HG03060 (cell line): ENCODE data around the gene ATP8B3.

Source experiments
- ATAC-seq: cut with Tn5 transposase; IDR thresholded peaks from one replicate; pipeline ENCODE4 v1.9.1; 2021; ENCODE audit warnings: low read depth, moderate number of reproducible peaks; ENCODE audit not compliant: unreplicated experiment

Gene ATP8B3

DNA sequence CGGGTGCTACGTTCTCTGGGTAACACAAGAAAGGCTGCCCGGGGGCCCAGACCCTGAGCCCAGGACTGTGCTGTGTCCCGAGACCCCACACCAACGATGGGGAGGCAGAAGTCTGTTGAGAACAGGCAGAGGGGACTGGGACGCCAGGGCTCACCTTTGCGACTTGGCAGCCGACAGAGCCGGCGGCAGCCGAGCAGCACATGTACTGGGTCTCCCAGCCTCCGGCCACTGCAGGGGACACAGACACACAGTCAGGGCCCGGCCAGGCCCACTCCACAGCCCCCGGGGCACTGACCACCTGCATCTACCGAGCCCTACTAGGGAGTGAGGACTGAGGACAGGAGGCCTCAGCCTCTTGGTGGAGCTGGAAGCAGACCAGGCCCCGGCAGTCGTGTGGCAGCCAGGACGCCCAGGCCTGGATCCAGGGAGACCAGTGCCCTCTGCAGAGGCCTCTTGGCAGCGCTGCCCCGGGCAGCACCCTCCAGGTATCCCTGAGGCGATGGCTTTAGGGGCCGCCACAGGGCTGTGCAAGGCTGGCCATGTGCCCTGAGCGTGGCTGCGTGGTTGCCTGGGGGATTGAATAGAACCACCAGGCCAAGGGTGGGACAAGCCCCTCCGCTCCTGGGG lies 5.6 kb upstream of the ATP8B3 start:
- ATAC-seq = no peak

DNA sequence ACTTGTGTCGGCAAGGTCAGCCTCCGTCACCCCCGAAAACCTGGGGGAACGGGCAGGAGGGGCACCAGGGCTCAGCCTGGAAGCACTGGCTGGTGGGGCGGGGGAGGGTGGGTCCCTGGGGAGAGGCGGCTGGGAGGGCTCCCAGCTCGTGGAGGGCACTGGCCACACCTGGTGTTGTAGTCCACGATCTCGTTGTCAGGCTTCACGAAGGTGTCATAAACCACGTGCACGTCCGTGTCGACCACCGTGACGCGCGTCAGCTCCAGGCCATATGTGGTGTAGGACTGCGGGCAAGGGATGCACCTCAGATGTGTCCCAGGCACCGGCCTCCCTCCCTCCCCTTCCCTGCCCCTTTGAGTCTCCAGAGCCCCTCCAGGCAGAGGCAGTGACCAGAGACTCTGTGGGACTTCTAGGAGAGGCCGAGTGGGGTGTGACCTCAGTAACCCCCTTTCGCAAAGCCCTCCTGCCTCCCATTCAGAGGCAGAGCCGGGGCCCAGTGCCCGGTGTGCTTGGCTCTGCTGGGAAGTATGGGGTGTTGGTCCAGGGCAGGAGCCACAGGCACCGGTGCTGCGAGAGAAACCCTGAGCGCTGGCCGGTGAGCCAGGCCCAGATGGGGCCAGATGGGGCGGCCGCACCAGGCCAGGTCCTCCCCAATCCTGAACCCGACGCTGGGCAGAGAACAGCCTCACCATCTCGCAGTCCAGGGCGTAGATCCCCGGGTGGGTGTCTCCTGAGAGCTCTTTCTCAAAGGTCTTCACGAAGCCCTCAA lies 4.6 kb upstream of the ATP8B3 start:
- no peak for ATAC-seq

DNA sequence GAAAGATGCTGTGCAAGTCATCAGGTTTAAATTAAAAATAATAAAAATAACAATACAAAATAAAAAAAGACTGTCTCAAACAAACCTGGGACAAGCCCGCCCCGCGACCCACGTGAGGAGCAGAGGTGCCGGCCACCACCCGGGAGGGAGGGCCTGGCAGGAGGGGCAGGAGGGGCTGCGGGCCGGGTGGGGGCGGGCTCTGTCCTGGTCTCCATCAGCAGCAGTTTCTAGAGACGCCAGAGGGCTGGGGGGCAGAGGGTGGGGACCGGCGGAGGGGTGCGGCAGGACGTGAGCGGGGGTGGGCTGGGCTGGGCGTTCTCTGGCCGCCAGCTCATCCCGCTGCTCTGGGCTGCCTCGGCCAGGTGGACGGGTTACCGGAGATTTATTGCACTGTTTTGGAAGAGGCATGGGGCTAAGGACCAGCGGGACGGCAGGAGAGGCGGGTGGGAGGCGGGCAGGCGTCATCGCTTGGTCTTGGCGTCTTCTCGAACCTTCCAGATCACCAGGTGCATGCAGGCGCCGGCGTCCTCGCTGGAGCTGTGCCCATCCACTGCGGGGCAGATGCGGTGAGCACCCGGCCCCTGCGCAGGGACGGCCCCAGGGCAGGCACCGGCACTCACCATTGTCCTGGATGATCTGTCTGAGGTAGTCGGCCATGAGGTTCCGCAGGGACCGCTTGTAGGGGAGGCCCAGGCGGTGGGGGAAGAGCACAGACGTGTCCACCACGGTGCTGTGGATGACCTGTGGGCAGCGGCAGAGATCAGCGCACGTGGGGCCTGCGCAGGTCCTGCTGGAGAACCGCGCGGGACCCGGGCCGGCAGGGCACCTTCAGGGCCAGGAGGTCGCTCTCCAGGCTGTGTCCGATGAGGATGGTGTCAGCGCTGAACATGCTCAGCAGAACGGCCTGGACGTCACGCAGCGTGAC lies 3.8 kb upstream of the ATP8B3 start:
- ATAC-seq = no peak

DNA sequence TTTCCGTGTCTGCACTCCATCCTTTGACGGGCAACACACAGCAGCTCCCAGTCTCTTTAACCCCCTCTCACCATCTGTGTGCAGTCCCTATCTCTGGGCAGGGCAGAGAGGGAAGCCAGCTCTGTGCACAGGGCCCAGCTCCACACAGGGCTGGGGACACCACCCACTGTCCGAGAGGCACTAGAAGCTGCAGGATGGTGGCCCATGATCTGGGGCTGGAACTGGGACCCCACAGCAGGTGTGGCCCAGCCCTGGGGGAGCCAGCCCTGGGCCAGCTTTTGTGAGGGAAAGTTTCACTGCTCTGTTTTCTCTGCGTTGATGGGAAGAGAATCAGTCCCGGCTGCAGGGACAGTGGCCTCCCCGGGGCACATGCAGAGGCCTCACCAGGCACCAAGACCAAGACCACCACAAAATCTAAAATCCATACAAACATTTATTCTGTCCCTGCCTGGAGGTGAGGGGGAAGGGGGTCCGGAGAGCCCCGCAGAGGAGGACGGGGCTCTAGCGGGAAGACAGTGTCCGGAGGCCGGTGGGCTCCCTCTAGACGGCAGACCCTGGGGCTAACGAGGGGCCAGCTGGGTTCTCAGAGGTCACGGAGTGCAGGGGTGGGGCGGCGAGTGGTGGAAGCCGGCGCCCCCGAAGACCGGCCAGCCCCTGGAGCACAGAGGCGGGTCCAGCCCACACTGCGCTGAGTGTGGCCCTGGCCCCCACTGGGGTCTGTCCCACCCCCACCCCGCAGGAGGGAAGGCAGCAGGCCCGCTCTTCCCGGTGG lies 2.9 kb upstream of the ATP8B3 start:
- ATAC-seq = no peak

DNA sequence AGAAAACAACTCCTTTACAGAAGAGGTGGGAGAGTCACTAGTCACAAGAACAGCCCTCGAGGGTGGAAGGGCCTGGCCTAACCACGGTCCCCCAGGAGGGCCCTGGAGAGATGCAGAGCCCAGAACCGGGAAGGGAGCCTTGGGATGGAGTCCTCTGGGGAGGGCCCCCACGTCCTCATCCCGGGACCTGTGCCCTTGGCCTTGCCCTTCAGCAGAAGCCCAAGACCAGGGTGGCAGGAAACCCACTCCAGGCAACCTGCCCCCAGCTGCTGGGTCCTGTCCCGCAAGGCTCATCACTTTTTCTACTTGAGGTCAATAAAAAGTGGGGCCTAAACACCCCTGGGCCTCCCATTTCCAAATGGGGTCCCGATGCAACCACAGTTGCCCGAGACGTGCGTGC lies 2.3 kb upstream of the ATP8B3 start:
- no peak for ATAC-seq

DNA sequence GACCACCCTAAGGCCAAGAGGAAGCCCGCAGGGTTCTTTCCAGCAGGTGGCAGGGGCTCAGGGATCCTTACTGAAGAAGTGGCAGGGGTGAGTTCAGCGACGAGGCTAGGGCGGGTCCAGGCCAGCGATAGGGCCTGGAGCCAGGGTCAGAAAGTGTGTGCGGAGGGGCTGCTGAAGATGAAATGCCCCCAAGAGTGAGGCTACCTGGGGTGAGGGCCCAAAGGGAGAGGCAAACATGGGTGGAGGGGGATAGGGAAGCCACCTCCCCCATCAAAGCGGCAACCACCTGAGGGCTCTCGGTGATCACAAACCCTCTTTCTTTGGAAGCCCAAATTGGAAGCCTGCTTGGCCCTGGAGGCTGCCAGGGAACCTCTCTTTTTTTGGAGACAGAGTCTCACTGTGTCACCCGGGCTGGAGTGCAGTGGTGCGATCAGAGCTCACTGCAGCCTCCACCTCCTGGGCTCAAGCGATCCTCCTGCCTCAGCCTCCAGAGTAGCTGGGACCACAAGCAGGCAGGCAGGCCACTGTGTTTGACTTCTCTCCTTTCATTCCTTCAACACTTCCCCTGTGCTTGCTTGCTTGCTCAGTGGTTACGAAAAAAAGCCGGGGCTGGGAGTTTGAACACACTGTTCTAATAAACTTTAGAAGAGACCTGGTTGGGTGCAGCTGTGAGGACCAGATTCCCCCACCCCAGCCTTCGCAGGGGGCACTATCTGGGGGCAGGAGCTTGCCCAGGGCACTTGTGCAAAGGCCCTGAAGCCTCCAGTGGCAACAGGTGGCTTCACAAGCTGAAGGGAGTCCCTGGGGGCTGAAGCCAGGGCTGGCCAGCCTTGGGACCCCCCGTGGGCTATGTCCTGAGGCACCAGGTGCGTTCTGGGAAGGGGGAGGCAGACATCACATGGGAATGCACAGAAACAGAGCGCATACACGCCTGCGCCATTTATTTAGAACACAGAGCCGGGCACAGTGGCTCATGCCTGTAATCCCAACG lies 1.4 kb upstream of the ATP8B3 start:
- no peak for ATAC-seq

DNA sequence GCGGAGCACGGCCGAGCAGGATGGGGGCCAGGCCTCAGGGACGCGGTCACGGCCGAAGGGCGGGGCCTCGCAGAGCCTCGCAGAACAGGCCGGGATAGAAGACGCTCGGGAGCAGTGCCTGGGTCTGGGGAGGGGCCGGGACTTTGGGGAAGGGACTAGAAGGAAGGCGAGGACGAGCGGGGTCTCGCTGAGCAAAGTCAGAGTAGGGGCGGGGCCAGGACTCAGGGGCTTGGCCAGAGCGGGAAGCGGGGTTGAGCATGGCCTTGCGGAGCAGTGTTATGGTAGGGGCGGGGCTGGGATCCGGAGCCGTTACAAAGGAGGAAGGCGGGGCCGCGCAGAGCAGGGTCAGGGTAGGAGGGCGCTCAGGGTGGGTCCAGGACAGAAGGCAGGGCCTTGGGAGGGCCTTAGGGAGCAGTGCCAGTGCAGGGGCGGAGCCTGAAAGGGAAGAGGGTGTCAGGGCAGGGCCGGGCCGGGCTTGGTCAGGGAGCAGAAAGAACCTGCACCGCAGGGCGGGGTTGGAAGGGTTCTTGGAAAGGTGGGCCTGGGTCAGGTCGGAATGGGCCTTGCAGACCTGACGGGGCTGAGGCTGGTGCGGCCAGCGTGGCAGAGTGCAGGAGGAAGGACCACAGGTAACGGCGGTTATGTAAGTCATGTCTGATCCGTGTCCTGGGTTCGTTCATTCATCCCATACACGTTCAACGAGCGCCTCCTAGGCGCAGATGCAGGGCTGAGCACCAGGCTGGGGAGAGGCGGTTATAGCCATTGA lies 533 bp upstream of the ATP8B3 start:
- peak; percentile 49 for ATAC-seq

DNA sequence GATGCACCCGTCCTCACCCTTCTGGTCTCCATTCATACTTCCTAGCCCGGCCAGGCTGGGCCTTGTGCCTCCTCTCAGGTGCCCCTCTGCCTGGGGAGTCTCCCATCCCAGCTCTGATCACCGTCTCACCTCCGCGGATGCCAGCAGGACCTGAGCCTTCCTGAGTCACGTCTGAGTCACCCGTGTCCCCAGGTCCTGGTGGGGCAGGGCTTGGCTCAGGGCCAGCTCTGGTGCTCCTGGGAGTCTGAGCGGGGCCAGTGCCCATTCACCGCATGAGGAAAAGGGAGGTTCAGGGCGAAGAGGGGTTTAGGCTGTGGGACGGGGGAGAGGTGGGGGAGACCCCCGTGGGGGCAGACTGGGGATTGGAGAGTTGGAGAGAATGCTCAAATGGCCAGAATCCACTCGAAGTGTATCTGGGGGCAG lies 593 bp downstream of the ATP8B3 start:
- ATAC-seq = no peak

DNA sequence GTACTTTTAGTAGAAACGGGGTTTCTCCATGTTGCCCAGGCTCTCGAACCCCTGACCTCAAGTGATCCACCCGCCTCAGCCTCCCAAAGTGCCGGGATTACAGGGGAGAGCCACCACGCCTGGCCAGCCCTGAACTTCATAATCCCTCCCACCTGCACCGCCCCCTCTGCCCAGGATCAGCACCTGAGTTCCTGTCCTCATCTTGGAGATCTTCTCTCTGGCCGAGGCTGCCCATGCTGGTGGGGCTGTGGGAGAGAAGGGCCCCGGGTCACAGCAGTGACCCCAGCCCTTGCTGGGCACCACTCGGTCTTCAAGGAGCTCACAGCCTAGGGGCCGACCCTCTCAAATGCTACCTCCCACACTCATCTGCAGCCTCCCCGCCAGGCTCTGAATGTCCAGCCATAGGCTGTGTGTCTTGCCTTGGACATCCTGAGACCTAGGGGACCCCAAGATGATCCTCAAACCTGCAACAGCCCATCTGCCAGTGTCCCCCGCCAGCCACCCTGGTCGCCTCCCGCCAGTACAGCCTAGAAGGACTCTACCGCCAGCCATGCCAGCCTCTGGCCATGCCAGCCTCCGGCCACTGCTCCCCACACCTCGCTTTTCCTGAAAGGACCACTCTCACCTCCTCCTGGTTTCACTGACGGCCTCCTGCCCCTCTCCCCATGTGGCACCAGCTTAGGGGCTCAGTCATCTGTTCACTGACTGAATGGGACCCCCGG lies 1.5 kb downstream of the ATP8B3 start:
- no peak for ATAC-seq

DNA sequence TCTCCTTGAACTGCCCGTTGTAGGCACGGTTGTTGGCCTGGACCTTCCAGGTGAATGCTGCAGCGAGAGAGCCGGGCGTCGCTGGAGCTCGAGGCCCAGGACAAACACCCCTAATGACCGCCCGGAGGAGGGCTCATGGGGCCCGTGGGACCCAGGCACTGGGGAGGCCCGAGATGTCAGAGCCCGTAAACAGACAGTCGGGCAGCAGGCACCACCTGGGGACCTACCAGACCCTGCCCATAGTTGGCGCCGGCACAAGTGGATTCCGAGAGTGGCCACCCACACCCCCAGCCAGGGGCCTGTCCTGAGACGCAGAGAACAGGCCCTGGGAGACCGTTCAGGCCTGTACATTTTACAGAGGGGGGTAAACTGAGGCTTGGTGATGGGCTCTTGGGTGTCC lies 2.4 kb downstream of the ATP8B3 start:
- no peak for ATAC-seq

DNA sequence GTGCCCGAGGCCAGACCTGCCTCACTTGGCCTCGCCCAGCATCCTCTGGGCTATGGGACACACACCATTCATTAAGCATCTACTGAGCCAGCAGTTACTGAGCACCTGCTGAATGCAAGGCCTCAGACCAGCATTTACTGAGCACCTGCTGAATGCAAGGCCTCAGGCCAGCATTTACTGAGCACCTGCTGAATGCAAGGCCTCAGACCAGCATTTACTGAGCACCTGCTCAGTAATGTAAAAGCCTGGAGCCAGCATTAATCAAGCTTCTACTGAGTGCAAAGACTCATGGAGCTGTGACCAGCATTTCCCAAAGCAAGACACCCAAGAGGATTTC lies 3.7 kb downstream of the ATP8B3 start:
- no peak for ATAC-seq

DNA sequence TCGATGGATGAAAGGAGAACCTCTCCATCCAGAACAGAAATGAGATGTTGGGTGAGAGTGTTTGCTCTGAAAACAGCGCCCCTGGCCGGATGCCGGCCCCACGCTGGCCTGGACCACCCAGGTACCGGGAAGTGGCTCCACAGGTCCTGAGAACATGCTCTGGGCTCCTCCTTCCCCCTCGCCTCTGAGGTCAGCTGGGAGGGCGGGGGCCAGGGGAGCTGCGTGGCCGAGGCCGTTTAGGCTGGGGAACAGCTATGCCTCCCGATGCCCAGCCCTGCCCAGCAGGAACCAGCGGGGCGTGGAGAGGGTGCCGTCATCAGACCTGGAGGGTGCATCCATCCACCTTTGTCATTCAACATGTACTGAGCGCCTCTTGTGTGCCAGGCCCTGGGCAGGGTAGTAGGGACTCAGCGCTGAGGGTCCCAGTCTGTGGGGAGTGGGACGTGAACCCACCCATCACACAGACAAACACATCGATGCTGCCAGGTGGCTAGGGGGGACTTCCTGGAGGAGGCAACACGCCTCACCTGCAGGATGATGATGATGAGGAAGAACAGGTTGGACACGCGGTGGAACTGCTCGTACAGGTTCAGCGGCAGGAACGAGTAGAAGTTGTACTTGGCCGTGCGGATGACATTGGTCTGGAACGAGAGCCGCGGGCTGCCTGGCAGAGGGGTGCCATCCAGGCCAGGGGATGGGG lies 4.2 kb downstream of the ATP8B3 start:
- ATAC-seq = no peak

DNA sequence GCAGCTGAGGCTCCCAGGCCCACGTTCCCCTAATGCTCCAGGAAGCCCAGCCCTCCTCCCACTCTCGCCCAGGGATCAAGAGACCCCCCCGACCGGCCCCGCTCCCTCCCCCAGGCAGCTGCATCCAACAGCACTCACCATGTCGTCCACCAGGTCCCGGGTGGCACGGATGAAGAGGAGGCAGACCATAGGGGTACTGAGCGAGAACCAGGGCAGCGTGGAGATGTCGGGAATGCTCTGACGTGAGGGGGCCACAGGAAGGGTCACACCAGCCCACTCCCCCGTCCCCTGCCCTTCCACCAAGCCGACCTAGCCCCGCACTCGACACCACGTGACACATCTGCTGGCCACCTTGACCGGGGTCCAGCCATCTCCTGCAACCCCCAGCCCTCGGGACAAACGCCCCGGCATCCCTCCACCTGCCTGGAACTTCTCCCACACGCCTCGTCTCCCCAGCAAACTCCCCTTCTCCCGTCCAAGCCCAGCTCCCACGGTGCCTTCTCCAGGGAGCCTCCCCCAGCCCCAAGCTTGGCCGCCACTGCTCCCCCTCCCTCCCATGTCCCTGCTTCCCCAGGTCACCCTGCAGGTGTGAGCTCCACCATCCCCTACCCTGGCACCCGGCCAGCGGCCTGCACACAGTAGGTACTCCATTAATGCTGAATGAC lies 4.9 kb downstream of the ATP8B3 start:
- no peak for ATAC-seq

DNA sequence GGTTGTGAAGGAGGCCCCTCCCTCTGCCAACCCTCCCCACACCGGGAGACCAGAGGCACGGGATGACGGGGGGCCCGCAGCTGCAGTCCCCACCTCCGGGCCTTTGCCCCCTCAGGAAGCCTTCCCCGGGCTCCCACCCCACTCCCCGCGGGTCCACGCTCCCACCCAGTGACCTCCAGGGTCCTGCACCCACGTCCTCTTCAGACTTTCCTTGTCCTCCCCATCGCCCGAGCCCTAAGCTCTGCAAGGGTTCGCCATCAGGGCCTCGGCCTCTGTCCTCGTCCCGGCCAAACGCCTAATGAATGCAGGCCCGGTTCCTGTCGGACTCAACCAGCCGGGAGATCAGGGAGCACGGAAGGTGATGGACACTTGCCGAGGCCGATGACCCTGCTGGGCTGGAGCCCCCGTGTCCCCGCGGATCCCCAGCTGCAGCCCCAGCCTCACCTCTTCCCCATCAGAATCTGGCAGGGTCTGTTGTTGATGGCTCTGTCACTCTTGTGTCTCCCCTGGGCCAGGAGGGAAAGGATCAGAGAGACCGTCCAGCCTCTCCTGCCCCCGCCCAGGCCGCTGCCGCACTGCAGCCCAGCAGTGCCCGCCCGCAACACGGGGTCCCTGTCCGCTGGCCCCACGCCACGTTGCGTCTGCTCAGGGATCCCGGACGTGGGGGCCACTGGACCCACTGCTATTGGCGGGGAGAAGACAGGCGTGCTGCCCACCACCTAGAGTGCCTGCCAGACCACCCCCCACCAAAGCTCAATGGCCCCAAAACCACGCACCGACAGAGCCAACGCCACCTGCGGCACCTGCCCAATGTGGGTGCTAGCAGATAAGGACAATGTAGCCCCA lies 5.7 kb downstream of the ATP8B3 start:
- ATAC-seq = no peak

DNA sequence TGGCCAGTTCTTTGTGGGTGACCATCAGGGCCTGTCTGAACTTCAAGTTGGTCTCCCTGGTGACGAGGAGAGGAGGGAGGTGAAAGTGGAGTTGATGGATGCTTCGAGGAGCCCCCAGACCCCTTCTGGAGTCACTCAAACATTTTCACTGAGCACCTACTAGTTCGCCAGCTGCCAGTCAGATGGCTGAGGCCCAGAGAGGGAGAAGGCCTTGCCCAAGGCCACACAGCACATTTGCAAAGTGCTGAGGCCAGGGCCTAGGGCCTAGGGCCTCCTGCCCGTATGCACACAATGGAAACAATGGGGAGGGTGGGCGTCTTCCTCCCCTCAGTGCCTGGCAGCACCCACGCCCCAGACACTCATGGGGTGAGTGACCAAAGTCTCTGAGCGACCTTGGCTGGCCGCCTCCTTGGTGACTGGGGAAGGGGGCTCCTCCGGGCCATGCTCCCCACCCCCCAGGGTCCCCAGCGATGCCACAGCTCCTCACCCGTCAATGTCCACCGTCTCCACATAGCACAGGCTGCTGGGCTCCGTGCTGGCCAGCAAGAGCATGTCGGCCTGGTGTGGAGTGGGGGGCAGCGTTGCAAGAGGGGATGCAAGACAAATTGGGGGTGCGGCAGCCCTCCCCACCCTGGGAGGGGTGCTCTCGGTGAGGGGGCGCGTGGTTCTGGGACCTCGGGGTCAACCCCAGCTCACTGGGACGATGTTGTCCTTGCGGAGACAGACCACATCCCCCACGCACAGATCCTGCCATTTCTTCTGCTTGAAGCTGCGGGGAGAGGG lies 6.5 kb downstream of the ATP8B3 start:
- ATAC-seq = no peak
